ENCODE data around the gene MUC6.

The MUC6 gene

DNA sequence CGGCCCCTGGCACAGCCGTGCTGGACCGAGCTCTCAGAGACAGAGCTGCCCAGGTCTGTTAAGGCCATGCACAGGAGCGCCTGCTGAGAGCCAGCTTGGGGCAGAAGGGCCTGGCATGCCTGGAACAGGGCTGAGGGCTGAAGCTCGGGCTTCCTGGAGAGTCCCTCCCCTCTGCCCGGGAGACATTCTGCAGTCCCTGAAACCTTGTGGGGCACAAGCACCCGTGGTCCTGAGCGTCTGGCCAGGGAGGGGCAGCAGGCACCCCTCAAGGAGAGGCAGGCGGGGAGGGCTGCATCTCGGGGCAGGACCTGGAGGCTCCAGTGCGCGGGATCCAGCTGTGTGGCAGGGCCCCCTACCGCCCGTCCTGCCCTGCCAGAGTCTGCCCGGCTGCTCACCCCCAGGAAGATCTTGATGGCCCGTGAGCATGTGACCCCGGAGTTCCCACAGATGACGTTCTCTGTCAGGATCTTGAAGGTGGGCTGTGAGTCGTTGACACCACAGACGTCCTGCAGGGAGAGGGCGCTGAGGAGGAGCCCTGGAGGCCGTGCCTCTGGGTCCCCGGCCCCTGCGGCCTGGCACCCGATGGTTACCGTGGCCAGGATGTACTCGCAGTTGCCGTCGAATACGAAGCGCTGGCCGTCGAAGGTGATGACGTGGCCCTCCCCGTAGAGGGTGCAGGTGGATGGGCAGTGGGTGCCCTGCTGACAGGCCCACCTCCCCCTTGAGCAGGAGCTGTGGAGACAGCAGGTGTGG, 10.9 kb downstream of the MUC6 start:
- no peak for TF ChIP-seq CTCF (IDR thresholded peaks at IDR 0.05; ENCODE audit: poor library complexity, severe bottlenecking)
- H3K4me3 ChIP-seq (ENCODE audit: severe bottlenecking), result no peak overlapping the region
- no peaks in the 10 kb centered on the region for H3K4me1 ChIP-seq (ENCODE audit: insufficient read depth, poor library complexity, severe bottlenecking)
- H3K27me3 ChIP-seq (ENCODE audit: insufficient read depth, poor library complexity, severe bottlenecking), result no peaks in the 10 kb centered on the region
- H3K36me3 ChIP-seq (ENCODE audit: low read depth), result no peaks in the 10 kb centered on the region
- no peak for DNase-seq (ENCODE audit: low spot score)
- 0 out of 3 replicates have a peak, but pooled peaks have one; percentile 4 for ATAC-seq (ENCODE audit: low read depth)
- no peak overlapping the region for H3K27ac ChIP-seq (ENCODE audit: poor library complexity, severe bottlenecking)
- H3K9me3 ChIP-seq (ENCODE audit: severe bottlenecking), result no peaks in the 10 kb centered on the region

GRCh38 chr11:1024597-1025409, 11.7 kb downstream of the MUC6 start:
- Histone ChIP-seq H3K27me3 (ENCODE audit: insufficient read depth, poor library complexity, severe bottlenecking) (no peaks in the 10 kb centered on the region), H3K4me3 (ENCODE audit: severe bottlenecking) (no peak overlapping the region), H3K27ac (ENCODE audit: poor library complexity, severe bottlenecking) (no peak overlapping the region), H3K36me3 (ENCODE audit: low read depth) (no peaks in the 10 kb centered on the region), H3K4me1 (ENCODE audit: insufficient read depth, poor library complexity, severe bottlenecking) (no peaks in the 10 kb centered on the region), H3K9me3 (ENCODE audit: severe bottlenecking) (no peaks in the 10 kb centered on the region)
- DNase-seq (ENCODE audit: low spot score) (no peak), ATAC-seq (ENCODE audit: low read depth) (no peak)
- TF ChIP-seq CTCF (IDR thresholded peaks at IDR 0.05; ENCODE audit: poor library complexity, severe bottlenecking), result no peak

- ATAC-seq (ENCODE audit: low read depth), result no peak
- DNase-seq (ENCODE audit: low spot score), result no peak
- Histone ChIP-seq H3K36me3 (ENCODE audit: low read depth) (no peaks in the 10 kb centered on the region), H3K4me1 (ENCODE audit: insufficient read depth, poor library complexity, severe bottlenecking) (no peaks in the 10 kb centered on the region), H3K27me3 (ENCODE audit: insufficient read depth, poor library complexity, severe bottlenecking) (no peaks in the 10 kb centered on the region), H3K4me3 (ENCODE audit: severe bottlenecking) (no peak overlapping the region), H3K27ac (ENCODE audit: poor library complexity, severe bottlenecking) (no peak overlapping the region), H3K9me3 (ENCODE audit: severe bottlenecking) (no peaks in the 10 kb centered on the region)
- TF ChIP-seq CTCF (IDR thresholded peaks at IDR 0.05; ENCODE audit: poor library complexity, severe bottlenecking), result no peak
Observed at GRCh38 chr11:1023811-1024596, 12.5 kb downstream of the MUC6 start.

GRCh38 chr11:1022908-1023810, 13.4 kb downstream of the MUC6 start:
- Histone ChIP-seq H3K36me3 (ENCODE audit: low read depth) (no peaks in the 10 kb centered on the region), H3K27me3 (ENCODE audit: insufficient read depth, poor library complexity, severe bottlenecking) (no peaks in the 10 kb centered on the region), H3K4me3 (ENCODE audit: severe bottlenecking) (no peak overlapping the region), H3K4me1 (ENCODE audit: insufficient read depth, poor library complexity, severe bottlenecking) (no peaks in the 10 kb centered on the region), H3K27ac (ENCODE audit: poor library complexity, severe bottlenecking) (no peak overlapping the region), H3K9me3 (ENCODE audit: severe bottlenecking) (no peaks in the 10 kb centered on the region)
- no peak for ATAC-seq (ENCODE audit: low read depth)
- DNase-seq (ENCODE audit: low spot score), result no peak
- no peak for TF ChIP-seq CTCF (IDR thresholded peaks at IDR 0.05; ENCODE audit: poor library complexity, severe bottlenecking)

Data from RWPE2 (cell line).